Hematopoietic multipotent progenitor cell treated with erythropoietin and hydrocortisone succinate and interleukin-3 and kit ligand, for 4 days (in vitro differentiated cells): ENCODE results near the gene HES1.
A peak's percentile ranks its signal among the peaks of the same experiment; 100 is the strongest.
"Not testable (repeated sequence)": the region's sequence is repeated elsewhere in the genome, so short reads cannot be mapped to it uniquely, and the experiment has no call there.

ENCODE experiments used
- DNase-seq: peaks from one replicate; pipeline ENCODE4 v3.0.0-alpha.2; 2015

The HES1 gene

DNA sequence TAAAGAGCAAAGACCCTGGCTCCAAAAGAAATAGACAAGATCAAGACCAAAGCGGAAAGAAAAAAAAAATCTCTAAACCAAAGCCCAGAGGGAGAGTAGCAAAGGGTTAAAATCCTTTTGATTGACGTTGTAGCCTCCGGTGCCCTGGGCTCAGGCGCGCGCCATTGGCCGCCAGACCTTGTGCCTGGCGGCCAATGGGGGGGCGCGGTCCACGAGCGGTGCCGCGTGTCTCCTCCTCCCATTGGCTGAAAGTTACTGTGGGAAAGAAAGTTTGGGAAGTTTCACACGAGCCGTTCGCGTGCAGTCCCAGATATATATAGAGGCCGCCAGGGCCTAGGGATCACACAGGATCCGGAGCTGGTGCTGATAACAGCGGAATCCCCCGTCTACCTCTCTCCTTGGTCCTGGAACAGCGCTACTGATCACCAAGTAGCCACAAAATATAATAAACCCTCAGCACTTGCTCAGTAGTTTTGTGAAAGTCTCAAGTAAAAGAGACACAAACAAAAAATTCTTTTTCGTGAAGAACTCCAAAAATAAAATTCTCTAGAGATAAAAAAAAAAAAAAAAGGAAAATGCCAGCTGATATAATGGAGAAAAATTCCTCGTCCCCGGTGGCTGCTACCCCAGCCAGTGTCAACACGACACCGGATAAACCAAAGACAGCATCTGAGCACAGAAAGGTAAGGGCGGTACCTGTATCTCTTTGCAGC lies at the start of gene HES1:
Gene HES1, plus strand, starts transcription at position 343 of the 713 bp plus-strand sequence. Its CDS starts 233 bp downstream, at position 576.
- peak; percentile 95 for DNase-seq

DNA sequence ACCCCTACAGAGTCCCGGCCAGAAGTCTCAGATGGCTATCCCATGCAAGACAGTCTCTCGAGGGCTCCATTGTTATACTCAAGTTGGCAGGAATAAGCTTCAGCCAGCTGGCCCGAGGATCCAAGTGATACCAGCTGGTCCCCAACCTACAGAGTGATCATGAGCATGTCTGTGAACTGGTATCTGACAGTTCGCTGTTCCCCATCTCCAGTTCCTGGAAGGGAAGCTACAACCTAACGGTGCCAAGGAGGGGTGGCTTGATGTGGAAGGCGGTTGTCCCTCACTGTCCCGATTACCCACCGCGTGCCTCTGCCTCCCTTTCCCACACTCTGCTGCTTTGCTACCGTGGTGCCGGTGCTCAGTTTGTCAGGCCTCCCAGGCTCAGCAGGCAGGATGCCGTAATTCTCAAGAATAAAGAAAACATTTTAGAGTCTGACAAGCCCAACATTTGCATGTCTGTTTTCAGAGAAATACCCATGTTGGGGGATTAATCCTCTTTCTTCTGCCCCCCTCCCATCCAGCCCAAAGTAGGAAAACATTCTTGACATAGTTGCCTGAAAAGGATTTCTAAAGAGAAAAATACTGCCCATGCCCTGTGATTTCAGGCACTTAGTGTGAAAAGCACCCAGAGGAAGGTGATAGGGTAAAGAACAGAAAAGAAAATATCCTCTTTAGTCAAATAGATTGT lies 49.4 kb upstream of the HES1 start:
- no peak for DNase-seq

DNA sequence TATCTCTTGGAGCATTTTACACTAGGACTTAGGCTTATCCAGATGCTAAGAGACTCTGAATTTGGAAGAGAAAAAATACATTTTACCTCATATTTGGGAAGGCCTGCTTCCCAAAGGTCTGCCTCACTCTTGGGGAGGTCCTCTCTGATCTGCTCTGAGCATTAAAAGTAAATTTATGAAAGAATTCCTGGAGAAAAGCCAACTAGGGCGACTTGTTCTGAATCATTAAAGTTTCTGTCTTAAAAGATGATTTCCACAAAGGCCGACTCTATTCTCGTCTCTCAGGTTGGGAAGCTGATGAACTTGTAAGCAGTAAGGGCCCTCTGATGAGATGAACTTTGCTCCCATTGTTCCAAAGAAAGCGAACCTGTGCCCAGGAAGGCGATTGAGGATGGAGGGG lies 48.7 kb upstream of the HES1 start:
- no peak for DNase-seq

DNA sequence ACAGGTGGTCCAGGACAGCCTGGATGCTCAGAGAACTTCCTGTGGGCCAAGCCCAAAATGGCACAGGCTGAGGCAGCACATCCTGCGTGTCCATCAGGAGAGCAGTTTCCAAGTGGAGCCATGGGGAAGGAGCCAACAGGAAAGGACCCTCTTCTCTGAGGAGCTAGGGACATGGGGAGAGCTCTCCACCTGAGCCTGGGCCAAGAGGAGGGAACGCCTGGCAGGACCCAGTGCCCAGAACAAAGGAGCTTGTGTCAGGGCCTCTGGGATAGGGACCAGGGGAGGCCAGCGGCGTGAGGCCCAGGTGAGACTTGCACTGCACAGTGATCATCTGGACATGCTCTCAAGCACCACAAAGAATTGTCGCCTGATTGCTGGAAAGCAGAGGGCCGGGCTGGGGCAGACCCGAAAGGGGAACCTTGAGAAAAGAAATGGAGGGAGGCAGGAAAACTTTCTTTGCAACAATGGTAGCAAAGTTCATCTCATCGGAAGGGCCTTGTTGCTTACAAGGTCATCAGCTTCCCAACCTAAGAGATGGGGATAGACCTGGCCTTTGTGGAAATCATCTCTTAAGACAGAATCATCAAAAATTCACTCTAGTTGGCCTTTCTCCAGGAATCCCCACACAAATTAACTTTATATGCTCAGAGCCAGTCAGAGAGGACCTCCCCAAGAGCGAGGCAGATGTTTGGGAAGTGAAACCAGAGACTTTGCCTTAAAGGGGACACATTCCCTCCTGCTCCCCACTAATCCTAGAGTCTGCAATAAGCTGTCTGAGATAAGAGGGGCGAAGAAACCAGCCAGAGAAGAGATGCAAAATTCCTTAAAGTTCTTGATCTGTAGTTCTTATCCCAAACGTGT lies 47.7 kb upstream of the HES1 start:
- DNase-seq, result no peak

DNA sequence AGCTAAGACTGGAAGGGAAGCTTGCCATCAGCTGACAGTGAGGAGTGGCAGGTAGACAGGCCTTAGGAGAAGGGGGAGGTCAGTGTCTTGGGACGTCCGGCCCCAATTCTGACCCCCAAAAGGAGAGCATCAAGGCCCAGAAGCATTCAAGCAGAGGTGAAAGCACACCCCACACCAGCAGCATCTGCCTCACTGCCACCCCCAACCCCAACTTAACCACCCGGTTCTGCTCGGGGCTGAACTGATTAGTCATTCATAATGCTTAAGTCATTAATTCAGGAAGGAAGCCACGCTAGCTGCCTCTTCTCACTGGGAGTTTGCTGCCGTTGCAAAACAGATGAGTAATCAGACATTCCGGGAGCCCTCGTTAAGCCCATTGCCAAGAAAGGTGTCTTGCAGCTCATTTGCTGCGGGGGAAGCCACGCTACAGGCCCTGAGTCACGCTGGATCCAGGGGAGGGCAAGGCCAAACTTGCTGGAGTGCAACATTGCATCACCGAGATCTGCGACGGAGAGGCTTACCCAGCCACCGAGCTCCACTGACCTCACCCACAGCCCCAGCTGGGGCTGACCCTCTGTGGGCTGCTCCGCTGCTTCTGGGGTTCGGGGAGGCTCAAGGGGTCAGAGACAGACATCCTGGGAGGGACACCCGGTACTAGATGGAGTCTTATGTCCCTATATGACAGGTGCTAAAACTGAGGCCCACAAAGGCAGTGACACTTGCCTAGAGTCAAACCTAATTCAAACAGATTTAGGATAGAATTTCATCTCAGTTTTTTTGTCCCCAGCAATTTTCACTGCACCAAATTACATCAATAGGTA lies 46.4 kb upstream of the HES1 start:
- peak; percentile 88 for DNase-seq

DNA sequence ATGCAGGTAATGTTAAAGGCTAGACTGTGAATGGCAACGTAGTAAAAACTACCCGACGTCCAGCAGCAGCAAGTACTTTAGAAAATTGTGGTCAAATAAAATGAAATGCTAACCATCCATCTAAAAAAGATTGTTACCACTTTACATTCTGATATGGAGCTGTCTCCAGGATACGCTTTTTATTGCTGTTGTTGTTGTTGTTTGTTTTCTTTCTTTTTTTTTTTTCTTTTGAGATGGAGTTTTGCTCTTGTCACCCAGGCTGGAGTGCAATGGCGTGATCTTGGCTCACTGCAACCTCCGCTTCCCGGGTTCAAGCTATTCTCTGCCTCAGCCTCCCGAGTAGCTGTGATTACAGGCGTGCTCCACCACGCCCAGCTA lies 45.8 kb upstream of the HES1 start:
- DNase-seq, result not testable (repeated sequence)

DNA sequence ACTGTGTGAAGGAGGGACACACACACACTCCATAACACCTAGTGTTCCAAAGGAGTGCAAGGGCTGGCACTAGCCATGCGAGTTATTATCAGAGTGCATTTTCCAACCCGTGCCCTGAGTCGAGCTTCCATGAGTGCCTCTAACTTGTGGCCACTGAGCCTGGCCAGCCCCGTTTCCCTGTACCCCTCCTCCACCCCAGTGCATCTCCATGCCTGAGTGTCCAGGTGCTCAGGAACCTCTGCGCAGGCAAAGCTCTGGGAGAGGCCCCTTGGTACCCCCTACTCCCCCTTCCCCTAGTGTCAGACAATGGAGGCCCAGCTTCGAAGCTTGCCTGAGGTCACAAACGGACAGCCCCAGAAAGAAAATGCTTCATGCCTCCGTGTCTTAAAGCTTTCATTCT lies 45.2 kb upstream of the HES1 start:
- no peak for DNase-seq

DNA sequence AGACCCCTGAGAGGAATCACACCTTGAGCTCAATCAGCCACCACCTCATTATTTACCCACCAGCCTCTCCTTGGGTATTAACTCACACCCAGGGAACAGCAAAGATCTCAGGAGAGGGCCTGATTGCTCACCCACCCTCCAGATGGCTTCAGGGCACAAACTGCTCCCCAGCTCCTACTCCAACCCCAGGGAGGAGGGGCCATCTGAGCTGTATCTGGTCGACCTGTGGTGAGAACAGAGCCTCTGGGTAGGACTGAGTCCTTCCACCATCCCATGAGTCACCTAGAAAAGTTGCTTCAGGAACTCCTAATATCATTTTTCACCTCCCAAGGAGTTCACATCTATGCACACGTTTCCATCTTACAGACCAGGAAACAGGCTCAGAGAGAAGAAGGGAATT lies 44.8 kb upstream of the HES1 start:
- DNase-seq, result no peak

- not testable (repeated sequence) for DNase-seq
Measured at GRCh38 chr3:194091897-194092296, 44.1 kb upstream of the HES1 start.

- DNase-seq, result no peak
Measured at GRCh38 chr3:194092881-194093301, 43.1 kb upstream of the HES1 start.

GRCh38 chr3:194093842-194094241 lies 42.1 kb upstream of the HES1 start:
- DNase-seq, result no peak

DNA sequence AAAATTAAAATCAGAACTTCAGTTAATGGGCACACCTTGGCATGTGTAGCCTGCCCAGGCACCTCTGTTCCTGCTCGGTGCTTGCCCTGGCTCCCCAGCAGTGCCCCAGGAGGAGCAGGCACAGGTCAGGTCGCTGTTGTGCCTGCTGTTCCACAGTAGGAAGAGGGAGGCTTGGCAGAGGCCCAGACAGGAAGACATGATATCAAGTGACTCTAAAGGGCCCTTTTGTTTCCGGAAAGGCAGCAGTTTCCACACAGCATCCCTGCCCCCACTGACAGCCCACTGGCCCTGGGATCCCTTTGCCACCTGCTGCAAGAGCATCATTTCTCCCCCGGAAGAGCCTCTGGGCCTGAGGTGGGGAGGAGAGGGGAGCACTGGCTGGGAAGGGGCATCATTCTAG lies 40.5 kb upstream of the HES1 start:
- DNase-seq, result peak; percentile 75

GRCh38 chr3:194095902-194096301 lies 40.0 kb upstream of the HES1 start:
- DNase-seq, result no peak

DNA sequence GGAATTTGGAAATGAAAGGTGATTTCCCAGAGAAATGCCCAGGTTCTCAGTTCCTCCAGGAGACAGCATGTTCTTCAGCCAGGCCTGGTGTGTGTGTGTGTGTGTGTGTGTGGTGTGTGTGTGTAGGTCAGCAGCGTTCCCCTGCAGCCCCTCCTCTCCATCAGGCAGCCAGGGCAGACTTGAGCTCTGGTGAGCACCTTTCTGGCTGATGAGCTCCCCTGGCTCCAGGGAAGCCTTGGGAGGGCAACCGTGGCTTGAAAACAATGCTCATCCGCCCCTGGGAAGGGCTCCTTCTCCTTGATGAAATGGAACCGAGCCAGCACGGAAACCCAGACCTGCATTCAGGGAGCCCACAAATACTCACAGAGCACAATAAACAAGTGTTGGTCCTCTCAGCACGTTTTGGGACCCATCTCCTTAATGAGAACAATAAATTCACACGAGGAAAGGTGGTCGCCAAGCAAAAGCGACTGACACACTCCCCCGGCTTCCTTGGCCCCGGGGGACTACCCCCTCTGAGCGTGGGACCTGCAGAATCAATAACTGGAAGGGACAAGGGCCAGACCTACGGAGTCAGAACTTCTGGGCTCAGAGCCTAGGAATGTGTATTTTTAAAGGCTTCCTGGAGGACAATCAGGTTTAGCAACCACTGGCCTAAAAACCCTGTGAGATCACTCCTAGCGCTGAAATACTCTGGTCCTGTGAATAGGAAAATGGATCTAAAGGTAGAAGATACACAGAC lies 38.6 kb upstream of the HES1 start:
- DNase-seq, result no peak

GRCh38 chr3:194098081-194098842 lies 37.7 kb upstream of the HES1 start:
- DNase-seq, result peak; percentile 45

DNA sequence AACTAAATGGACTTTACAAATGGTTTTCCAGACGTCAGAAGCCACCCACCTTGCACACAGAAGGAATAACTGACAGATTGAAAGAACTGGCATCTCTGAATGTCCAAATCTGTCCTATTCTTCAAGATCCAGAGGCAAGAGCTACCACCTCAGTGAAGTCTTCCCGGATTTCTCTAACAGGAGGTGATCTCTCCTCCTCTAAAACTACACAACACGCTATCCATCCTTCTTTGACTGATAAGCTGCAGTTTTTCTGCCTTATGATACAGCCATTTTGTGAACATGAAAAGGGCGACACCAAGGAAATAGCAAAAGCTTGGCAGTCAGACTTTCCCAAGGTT lies 37.1 kb upstream of the HES1 start:
- DNase-seq, result no peak

DNA sequence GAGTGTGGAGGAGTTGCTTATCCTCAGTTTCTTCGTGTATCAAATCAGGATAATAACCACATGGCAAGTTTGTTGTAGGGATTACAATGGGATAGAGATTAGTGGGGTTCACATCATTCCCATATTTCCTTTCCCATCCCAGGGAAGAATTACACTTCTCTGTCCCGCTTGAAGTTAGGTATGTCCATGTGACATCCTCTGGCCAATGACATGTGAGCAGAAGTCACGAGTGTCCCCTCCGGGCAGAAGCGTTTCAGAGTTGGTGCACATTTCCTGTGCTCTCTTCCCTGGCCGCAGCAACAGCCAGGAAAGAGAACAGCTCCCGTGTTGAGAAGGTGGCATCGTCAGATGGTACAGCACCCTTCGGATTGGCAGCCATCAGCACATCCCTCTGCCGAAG lies 36.7 kb upstream of the HES1 start:
- DNase-seq, result no peak

GRCh38 chr3:194100856-194101390 lies 35.0 kb upstream of the HES1 start:
- no peak for DNase-seq

GRCh38 chr3:194101592-194102432 lies 34.1 kb upstream of the HES1 start:
- DNase-seq, result no peak

- DNase-seq, result no peak
Measured at GRCh38 chr3:194102436-194102835, 33.5 kb upstream of the HES1 start.
